Measurements from ENCODE around the gene CHD6.
A peak's percentile ranks its signal among the peaks of the same experiment; 100 is the strongest.

Gene CHD6

GRCh38 chr20:41390889-41391288 is 227.3 kb downstream of the CHD6 start:
- no peak for DNase-seq

- DNase-seq: no peak
Measured at GRCh38 chr20:41387444-41387851, 230.7 kb downstream of the CHD6 start.

- DNase-seq: no peak
Measured at GRCh38 chr20:41386502-41387427, 231.4 kb downstream of the CHD6 start.

GRCh38 chr20:41382791-41383305 is 235.3 kb downstream of the CHD6 start:
- DNase-seq: no peak

- DNase-seq: no peak
Measured at GRCh38 chr20:41380551-41381193, 237.5 kb downstream of the CHD6 start.

GRCh38 chr20:41379551-41379950 is 238.6 kb downstream of the CHD6 start:
- no peak for DNase-seq

- no peak for DNase-seq
Measured at GRCh38 chr20:41377275-41377674, 240.9 kb downstream of the CHD6 start.

GRCh38 chr20:41376349-41376748 is 241.8 kb downstream of the CHD6 start:
- no peak for DNase-seq

- DNase-seq: no peak
Measured at GRCh38 chr20:41375846-41376245, 242.3 kb downstream of the CHD6 start.

- no peak for DNase-seq
Measured at GRCh38 chr20:41373931-41374920, 244.0 kb downstream of the CHD6 start.

GRCh38 chr20:41373251-41373783 is 244.9 kb downstream of the CHD6 start:
- DNase-seq: no peak

GRCh38 chr20:41371371-41371770 is 246.8 kb downstream of the CHD6 start:
- DNase-seq: no peak

- no peak for DNase-seq
Measured at GRCh38 chr20:41370176-41370575, 248.0 kb downstream of the CHD6 start.

- DNase-seq: no peak
Measured at GRCh38 chr20:41369673-41370072, 248.5 kb downstream of the CHD6 start.

- DNase-seq: no peak
Measured at GRCh38 chr20:41367956-41368355, 250.2 kb downstream of the CHD6 start.

- DNase-seq: no peak
Measured at GRCh38 chr20:41367393-41367695, 250.8 kb downstream of the CHD6 start.

- DNase-seq: peak; percentile 20
Measured at GRCh38 chr20:41366546-41367392, 251.4 kb downstream of the CHD6 start, which contains the start of gene EMILIN3. Gene EMILIN3 (minus strand): TSS chr20:41366818. CDS start chr20:41366634, 184 bp downstream.

GRCh38 chr20:41365777-41366545 is 252.2 kb downstream of the CHD6 start:
- DNase-seq: peak; percentile 27

GRCh38 chr20:41364967-41365765 is 253.0 kb downstream of the CHD6 start:
- no peak for DNase-seq

Data from NCI-H2227 treated with DMSO at 0.1 percent for 48 hours (cell line).